ENCODE measurements around the gene TVP23B.
"Not testable (repeated sequence)": the region's sequence is repeated elsewhere in the genome, so short reads cannot be mapped to it uniquely, and the experiment has no call there.

TVP23B gene

GRCh38 chr17:18780991-18781718 lies at the start of gene TVP23B:
TVP23B (plus strand) TSS chr17:18781183; CDS start chr17:18781294, 111 bp downstream.
- not testable (repeated sequence) for H3K27ac ChIP-seq

GRCh38 chr17:18732438-18732837 lies 48.5 kb upstream of the TVP23B start:
- not testable (repeated sequence) for H3K27ac ChIP-seq

GRCh38 chr17:18733350-18733749 lies 47.6 kb upstream of the TVP23B start:
- not testable (repeated sequence) for H3K27ac ChIP-seq

GRCh38 chr17:18739616-18740391 lies 41.2 kb upstream of the TVP23B start:
- H3K27ac ChIP-seq = not testable (repeated sequence)

- H3K27ac ChIP-seq = not testable (repeated sequence)
Measured at GRCh38 chr17:18741228-18741627, 39.8 kb upstream of the TVP23B start.

- not testable (repeated sequence) for H3K27ac ChIP-seq
Measured at GRCh38 chr17:18743699-18744421, 37.1 kb upstream of the TVP23B start, which contains the start of gene FBXW10. FBXW10 (plus strand) TSS chr17:18744054; CDS start chr17:18744245, 191 bp downstream.

- not testable (repeated sequence) for H3K27ac ChIP-seq
Measured at GRCh38 chr17:18744726-18745125, 36.3 kb upstream of the TVP23B start.

- not testable (repeated sequence) for H3K27ac ChIP-seq
Measured at GRCh38 chr17:18746551-18746950, 34.4 kb upstream of the TVP23B start.

- not testable (repeated sequence) for H3K27ac ChIP-seq
Measured at GRCh38 chr17:18747501-18747900, 33.5 kb upstream of the TVP23B start.

GRCh38 chr17:18750242-18750641 lies 30.7 kb upstream of the TVP23B start:
- H3K27ac ChIP-seq = not testable (repeated sequence)

- H3K27ac ChIP-seq = not testable (repeated sequence)
Measured at GRCh38 chr17:18753829-18754409, 27.1 kb upstream of the TVP23B start.

GRCh38 chr17:18755969-18756368 lies 25.0 kb upstream of the TVP23B start:
- H3K27ac ChIP-seq = not testable (repeated sequence)

- not testable (repeated sequence) for H3K27ac ChIP-seq
Measured at GRCh38 chr17:18757368-18758044, 23.5 kb upstream of the TVP23B start.

- H3K27ac ChIP-seq = not testable (repeated sequence)
Measured at GRCh38 chr17:18758344-18758743, 22.6 kb upstream of the TVP23B start.

GRCh38 chr17:18760221-18760620 lies 20.8 kb upstream of the TVP23B start:
- H3K27ac ChIP-seq = not testable (repeated sequence)

- not testable (repeated sequence) for H3K27ac ChIP-seq
Measured at GRCh38 chr17:18770572-18770971, 10.4 kb upstream of the TVP23B start.

GRCh38 chr17:18771066-18771465 lies 9.9 kb upstream of the TVP23B start:
- not testable (repeated sequence) for H3K27ac ChIP-seq

All from 22Rv1 (cell line).